Activated CD4-positive, alpha-beta T cell treated with anti-CD3 and anti-CD28 coated beads for 1 hour (primary cell): ENCODE results near the gene DHRS7C.

Source experiments
- DNase-seq: peaks from one replicate; pipeline ENCODE4 v3.0.0-alpha.2; 2020

The DHRS7C gene, protein sequence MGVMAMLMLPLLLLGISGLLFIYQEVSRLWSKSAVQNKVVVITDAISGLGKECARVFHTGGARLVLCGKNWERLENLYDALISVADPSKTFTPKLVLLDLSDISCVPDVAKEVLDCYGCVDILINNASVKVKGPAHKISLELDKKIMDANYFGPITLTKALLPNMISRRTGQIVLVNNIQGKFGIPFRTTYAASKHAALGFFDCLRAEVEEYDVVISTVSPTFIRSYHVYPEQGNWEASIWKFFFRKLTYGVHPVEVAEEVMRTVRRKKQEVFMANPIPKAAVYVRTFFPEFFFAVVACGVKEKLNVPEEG

DNA sequence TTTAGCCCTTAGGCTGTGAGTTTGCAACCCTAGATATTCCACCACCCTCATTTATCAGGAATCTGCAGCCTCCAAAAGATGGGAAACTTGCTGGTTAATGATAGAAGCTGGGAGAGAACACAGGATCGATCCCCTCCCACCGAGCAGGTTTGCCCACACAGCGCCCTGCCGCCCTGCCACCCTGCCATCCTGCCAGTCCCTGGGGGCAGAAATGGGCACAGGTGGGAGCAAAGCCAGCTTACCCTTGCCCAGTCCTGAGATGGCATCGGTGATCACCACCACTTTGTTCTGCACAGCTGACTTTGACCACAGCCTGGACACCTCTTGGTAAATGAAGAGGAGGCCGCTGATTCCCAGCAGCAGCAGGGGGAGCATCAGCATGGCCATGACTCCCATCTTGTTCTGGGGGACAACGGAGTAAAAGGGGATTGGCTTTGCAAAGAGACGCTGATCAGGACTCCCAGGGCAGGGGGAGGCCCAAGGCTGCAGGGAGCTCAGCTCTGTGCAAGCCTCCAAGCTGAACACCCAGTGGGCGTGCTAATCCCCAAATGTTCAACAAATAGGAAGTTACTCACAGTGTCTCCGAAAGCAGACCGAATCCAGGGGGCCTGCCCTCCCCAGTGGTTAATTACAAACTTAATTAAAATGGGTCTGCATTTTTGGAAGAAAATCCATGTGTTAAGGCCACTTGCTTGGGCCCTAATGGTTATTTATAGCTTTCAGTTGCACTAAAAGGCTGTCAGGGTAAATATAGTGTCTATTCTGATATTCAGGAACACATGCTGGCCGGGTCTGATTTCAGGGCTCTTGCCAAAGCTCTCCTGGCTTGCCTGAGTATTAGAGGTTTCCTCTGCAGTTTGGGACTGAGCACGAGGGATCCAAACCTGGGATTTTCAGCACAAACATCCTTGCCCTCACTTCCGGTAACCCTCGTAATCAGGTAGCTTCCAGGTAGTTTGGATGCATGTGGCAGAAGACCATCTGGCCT lies at the start of gene DHRS7C:
Gene DHRS7C (minus strand): TSS at position 704 of the 988 bp plus-strand sequence. CDS start 308 bp downstream, at position 396.
- no peak for DNase-seq

DNA sequence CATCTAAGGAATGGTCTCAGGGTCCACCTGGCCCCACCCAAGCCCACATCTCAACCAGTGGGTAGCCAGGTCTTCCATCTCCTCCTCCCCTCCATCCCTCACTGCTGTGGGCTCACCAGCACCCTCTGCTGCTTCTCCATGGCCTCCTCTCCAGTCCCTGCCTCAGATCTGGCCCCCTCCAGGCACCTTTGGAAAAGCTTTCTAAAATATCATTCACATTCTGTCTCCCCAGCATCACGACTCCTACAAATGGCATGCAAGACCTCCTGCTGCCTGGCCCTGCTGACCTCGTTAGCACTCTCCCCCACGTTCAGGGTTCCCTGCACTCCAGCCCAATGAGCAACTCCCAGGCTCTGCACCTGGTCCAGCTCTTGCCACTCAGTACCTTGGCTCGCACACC lies 48.0 kb upstream of the DHRS7C start:
- DNase-seq: no peak

DNA sequence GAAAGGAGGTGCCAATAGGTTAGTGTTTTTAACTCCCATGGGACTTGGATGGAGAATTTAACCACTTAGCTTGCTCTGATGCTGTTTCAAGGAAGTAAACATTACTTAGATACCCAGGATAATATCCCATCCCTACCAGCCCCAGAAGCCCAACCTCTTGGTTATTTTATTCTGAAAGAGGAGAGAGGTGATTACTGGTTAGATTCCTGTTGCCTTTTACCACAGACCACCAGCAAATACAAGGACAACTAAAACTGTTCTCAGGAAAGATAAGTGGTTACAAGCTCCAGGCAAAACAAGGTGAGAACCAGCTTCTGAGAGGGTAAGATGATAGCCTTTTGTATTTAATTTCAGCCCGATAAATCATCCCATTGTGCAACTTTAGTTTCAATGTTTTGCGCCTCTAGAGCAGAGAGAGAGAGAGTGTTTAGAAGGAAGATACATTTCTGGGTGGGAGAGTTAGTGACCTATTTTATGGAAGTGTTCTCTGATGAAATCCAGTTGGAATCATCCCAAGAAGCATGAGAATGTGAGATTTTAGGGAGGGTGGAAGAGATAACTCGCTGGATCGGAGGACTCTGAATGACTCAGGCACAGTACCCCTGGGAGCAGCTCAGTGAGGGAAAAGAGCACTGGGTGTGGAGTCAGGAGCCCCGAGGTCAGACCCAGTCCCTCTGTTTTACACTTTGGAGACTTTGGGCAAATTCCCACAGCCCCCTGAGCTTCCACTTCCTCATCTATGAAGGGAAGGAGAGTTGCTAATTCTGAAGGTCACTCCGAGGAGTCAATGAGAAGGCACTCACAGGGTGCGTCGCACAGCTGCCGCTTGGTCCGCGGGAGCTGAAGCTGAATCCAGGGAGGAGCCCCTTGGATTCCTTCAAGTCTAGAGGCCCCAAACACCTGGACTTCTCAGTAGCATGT lies 46.4 kb upstream of the DHRS7C start:
- no peak for DNase-seq

DNA sequence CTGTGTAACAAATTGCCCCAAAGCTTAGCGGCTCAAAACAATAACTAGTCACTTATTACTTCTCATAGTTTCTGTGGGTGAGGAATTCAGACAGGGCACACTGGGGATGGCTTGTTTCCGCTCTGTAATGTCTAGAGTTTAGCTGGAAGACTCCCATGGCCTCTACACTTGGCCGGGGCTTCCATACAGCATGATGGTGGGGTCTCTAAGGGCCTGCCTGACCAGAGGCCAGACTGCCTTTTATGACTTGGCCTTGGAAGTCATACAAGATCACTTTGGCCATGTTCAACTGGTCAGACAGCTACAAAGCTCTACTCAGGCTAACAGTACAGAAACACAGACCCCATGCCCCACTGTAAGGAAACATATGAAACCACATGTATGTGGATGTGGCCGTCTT lies 42.5 kb upstream of the DHRS7C start:
- no peak for DNase-seq

DNA sequence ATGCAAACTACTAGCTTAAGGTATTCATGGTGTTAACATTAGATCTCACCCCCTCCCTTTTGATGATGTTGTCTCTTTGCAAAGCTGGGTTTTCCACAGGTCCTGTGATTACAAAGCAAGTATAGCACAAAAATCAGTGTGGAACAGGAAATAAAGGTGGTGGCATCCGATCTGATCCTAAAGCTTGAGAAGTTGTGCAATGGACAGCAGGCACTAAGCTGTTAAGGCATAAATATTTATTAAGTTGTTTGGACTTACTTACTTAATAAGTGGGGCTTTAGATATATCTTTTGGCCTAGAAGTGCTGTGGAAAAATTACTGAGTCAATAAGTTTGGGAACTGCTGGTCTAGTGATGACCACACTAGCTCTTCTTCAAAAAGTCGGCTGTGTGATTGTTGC lies 39.3 kb upstream of the DHRS7C start:
- DNase-seq: no peak

DNA sequence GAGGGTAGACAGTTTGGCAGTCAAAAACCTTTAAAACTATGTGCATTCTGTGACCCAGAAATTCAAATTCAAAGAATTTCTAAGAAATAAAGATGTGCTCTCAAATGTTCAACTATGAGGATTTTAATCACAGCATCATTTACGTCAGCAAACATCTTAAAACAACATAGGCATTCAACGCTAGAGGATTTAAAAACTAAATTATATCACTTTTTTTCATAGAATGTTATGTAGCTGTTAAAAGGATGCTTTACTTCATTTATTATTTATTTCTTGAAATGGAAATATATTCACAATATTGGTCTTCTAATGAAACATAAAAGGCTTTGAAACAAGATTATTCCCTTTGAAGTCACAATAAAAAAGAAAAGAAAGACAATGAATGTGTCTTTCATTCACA lies 38.0 kb upstream of the DHRS7C start:
- no peak for DNase-seq

DNA sequence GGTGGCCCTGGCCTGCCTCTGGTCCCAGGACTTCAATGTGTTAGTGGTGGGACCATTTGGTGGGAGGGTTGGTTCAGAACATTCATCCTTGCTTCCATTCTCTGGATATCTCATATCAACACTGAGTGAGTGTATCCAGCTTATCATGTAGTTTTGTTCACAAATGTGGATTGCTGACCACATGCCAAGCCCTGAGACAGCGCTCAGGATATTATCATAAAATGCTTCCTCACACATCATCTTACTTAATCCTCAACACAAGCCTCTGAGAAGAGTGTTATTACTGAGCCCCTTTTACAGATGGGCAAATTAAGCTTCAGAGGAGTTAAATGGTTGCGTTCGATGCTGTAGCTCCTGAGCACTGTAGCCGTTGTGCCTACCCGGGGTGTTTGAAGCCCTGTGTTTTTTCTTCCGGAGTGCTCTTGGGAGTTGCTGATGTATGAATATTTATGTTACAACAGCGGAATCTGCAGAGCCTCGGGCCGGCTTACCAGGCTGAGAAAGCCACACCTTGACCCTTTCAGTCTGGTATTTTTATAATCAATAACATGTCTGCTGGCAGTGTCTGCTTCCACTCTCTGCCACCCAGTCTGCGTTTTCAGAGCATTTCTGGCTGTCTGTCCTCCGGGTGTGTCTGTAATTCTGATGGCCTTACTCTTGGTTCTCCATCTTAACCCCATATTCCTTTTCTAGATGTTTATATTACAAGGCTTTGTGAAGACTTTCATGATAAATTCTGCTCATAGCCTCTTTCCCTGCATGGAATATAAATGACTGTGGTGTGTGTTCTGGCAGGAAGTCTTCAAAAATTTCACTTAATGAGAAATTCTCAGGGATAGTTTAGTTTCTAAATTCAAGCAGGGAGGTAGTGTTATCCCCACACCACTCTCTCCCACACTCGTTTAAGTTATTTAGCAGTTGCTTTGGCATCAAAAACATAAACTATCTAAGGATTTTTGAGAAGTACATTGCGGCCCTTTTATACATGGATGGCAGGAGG lies 37.2 kb upstream of the DHRS7C start:
- DNase-seq: no peak

DNA sequence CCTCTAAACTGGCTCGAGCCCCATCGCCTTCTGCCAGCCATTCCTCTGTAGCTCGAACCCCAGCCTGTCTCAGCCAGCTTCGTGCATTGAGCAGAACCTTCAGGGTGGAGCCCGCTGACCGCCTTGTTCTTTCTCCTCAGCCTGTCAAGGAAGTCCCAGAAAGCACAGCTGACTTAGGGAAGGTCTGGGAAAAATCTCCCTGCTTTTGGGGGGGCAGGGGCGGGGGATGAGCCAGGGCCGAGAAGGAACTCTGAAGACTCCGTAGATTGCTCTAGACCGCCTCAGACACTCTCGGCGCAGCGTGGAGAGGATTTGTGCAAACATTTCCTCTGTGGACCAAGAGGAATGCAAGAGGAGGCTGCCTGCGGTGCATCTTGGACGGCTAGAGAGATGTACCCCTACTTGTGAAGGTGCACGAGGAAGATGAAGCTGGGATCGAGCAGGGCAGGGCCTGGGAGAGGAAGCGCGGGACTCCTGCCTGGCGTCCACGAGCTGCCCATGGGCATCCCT lies 34.3 kb upstream of the DHRS7C start, which contains the start of gene GLP2R:
Gene GLP2R (plus strand): TSS at position 284 of the 510 bp plus-strand sequence. CDS start 140 bp downstream, at position 424.
- no peak for DNase-seq

DNA sequence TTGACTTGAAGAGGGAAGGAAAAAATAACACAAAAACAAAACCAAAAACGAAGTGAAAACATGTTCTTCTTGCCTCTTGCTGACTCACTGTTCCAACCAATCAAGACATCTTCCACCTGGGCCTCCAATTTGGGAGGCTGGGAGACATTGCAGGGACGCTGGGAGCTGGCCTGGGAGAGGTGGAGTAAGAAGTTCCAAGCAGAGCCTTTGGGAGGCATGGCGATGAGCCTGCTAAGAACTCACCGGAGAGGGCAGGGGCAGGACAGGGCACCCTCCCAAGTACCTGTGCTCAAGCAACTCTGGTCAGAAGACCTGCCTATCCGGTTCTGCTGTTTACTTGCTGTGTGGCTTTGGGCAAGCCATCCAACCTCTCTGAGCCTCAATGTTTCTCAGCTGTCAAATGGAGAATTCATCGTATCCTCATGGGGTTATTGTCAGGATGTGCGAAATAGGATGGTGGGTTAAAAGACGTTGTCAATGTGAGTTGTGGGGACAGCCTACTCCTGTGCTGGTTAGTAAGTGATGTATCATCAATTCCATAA lies 33.5 kb upstream of the DHRS7C start:
- DNase-seq: no peak

DNA sequence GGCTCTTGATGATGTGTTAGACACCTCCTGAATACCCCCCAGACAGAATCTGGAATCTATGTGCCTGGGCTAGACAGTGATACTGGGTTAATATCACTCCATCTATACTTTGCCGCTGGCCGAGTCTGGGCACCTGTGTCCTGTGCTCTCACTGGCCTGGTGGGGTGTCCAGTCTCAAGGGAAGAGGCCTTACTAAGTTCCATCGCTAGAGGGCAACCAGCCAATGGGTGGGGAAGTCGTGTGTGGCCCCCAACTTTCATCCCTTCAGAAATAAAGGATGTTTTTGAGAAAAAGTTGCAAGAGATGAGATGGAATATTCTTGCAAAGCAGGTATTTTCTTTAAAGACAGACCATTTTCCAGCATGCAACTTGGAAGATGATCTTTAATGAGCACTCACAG lies 32.7 kb upstream of the DHRS7C start:
- no peak for DNase-seq

DNA sequence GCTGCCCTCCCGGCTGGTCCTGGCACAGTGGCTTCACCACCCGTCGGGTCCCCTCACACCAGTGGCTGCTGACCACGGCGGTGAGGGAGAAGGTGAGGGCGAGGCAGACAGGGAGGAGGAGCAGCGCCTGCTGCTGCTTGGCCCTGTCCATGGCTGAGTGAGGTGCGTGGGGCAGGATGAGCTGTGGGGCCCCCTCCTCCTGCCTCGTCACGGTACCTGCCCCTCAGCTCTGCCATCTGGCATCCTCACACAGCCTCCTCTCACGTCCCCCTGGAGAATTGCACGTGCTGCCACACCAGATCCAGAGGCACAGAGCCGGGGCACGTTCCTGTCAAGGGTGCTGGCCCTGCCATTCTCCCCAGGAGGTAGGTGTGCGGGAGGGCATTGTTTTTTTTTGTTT lies 30.5 kb upstream of the DHRS7C start, which contains the start of gene GSG1L2:
Gene GSG1L2 (minus strand): TSS at position 159 of the 400 bp plus-strand sequence. CDS start 8 bp downstream, at position 151.
- no peak for DNase-seq

DNA sequence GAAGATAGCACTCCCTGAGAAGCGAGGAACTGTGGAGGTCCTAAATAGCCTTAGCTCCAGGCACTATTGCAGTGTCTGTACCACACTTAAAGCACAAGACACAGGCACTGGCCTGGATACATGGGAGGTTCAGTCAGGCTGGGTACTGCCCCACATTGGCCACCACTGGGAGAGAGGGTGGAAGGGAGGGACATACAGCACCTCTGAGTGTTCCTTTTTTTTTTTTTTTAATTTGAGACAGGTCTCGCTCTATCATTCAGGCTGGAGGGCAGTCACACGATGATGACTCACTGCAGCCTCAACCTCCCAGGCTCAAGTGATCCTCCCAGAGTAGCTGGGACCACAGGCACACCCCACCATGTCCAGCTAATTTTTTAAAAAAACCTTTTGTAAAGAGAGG lies 29.1 kb upstream of the DHRS7C start:
- DNase-seq: no peak

DNA sequence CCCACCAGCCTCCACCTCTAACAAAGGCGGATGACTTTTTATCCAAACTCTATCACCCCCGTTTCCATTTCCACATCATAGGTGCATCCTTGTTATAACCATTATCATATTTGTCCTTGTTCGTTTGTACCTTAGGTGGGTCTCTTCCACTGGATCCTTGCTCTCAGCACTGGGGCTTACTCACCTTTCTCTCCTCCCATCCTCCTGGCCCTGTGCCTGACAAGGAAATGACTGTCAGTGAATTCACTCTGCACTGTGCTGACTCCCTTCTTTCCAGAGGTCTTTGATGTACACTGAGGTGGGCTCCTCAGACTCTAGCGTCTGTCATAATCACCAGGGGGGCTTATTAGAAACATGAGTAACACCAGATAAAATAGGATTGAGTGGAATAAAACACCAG lies 27.4 kb upstream of the DHRS7C start:
- no peak for DNase-seq

DNA sequence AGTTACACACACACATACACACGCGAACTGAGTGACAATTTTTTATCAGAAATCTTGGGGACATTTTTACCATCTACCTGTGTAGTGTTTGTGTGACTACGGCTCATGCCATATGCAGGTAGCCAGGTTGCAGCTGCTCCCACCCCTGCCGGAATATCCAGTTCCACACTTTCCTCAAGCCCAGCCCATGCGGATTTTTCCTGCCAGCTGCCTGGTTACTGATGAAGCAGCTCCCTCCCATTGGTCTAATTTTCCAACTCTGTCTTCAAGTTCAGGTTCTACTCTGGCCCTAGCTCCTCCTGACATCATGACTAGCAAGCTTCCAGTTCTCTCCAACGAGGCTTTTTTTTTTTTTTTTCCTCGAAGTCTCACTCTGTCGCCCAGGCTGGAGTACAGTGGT lies 25.7 kb upstream of the DHRS7C start:
- DNase-seq: no peak

DNA sequence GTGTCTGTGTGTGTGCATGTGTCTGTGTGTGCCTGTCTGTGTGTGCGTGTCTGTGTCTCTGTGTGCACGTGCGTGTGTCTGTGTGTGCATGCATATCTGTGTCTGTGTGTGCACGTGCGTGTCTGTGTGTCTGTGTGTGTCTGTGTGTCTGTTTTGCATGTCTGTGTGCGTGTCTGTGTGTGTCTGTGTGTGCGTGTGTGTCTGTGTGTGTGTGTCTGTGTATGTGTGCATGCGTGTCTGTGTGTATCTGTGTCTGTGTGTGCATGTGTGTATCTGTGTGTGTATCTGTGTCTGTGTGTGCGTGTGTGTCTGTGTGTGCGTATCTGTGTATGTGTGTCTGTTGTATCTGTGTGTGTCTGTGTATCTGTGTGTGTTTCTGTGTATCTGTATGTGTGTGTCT lies 25.1 kb upstream of the DHRS7C start:
- no peak for DNase-seq

DNA sequence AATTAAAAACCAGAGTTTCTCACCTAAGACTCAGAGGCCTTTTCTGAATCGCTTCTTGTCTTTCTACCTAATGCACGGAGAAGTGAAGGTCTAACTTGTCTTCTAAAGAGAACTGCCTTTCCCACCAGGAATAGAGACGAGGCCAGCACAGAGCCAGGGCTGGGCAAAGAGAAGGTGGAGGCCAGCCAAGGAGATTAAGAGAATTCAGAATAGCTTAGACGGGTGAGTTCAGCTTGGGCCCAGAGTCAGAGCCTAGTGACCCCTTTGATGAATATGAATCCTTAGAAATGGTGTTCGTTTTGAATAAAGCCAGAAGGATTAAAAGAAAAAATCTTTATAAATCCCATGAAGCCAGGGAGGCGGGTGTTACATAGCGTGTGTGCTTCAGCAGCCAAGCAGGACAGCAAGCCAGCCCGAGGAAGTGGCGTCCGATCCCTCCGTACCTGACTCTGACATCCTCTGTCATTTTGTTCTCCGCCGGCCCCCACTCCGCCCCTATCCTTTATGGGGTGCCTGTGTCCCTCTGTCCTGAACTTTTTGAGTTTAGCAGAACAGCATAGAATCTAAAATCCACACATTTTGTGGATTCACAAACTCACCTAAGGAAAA lies 23.0 kb upstream of the DHRS7C start:
- DNase-seq: no peak

DNA sequence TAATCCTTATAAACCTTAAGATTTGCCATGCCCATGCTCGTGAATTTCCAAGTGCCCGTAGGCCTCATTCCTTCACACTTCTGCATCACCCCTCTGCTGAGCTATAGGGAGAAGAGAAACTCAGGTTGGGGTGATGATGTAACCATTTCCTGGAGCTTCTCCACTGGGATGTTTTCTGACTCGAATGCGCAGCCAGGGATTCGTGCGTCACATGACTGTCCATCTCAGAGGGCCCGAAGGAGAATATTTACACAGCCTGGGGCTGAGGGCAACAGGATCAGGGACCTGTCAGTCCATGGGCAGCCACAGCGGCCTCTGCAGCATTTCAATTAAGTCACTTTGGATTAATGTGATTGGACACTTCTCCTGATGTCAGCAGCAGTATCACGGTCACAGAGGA lies 21.8 kb upstream of the DHRS7C start:
- DNase-seq: no peak

DNA sequence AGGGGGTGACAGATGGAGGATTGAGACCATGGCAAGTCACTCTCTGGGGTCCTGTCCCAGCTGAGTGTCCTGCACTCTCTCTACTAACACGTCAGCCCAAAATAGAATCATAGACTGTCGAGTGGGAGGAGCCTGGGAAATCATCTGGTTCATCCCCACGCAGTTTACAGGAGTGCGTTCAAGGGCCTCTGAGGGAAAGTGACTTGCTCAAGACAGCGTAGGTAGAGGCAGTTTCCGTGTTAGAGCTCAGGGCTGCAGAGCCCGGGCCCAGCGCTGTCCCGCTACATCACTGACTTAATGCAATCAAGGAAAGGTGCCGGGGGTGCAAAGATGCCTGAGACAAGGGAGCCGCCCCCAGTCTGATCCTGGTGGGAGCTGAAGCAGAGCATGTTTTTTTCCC lies 20.1 kb upstream of the DHRS7C start:
- DNase-seq: no peak

DNA sequence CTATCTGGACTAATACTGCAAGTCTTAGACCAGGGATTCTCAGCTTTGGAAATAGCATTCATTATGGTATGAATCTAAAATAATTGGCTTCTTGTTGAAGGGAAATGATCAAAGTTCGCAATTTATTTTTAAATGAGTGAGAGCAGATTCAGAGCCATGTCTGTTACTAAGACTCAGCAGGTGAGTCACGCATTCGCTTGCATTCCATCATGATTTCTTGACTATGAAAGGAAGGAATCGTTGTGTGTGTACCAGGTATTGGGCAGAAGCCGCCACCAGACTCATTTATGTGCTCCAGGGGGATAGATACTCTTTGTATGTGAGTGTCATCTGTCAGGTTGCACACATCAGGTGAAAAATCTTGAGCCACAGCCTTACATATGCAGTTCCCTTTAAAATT lies 19.7 kb upstream of the DHRS7C start:
- DNase-seq: no peak
